ENCODE results near the gene SGSM2.

The SGSM2 gene

GRCh38 chr17:2363851-2364762, 26.8 kb downstream of the SGSM2 start:
- DNase-seq (ENCODE audit: insufficient read length, low spot score) (no peak), FAIRE-seq (no peak)
- TF ChIP-seq POLR2A (IDR thresholded peaks at IDR 0.05; ENCODE audit: low read depth, low read length) = no peak
- no peak for TF ChIP-seq TAF1 (IDR thresholded peaks at IDR 0.05; ENCODE audit: low read depth, low read length)

- TF ChIP-seq POU2F2 (IDR thresholded peaks at IDR 0.05; ENCODE audit: low read depth, low read length) (no peak), PAX5 (IDR thresholded peaks at IDR 0.05; ENCODE audit: insufficient read depth, low read length, severe bottlenecking) (no peak), POLR2A (IDR thresholded peaks at IDR 0.05; ENCODE audit: low read depth, low read length) (no peak), TAF1 (IDR thresholded peaks at IDR 0.05; ENCODE audit: low read depth, low read length) (no peak), POLR2AphosphoS5 (IDR thresholded peaks at IDR 0.05; ENCODE audit: low read depth, low read length) (no peak), SPI1 (IDR thresholded peaks at IDR 0.05; ENCODE audit: low read depth, low read length) (no peak)
- FAIRE-seq = no peak
- DNase-seq (ENCODE audit: insufficient read length, low spot score) = no peak
Observed at GRCh38 chr17:2364763-2365116, 27.4 kb downstream of the SGSM2 start.

- DNase-seq (ENCODE audit: insufficient read length, low spot score) = no peak
- FAIRE-seq = no peak
Observed at GRCh38 chr17:2365132-2365531, 27.8 kb downstream of the SGSM2 start.

GRCh38 chr17:2366747-2367494, 29.6 kb downstream of the SGSM2 start:
- FAIRE-seq = no peak
- TF ChIP-seq PAX5 (IDR thresholded peaks at IDR 0.05; ENCODE audit: insufficient read depth, low read length, severe bottlenecking) (no peak), POLR2AphosphoS5 (IDR thresholded peaks at IDR 0.05; ENCODE audit: low read depth, low read length) (no peak), POLR2A (IDR thresholded peaks at IDR 0.05; ENCODE audit: low read depth, low read length) (no peak), TAF1 (IDR thresholded peaks at IDR 0.05; ENCODE audit: low read depth, low read length) (no peak), POU2F2 (IDR thresholded peaks at IDR 0.05; ENCODE audit: low read depth, low read length) (no peak)
- DNase-seq (ENCODE audit: insufficient read length, low spot score) = no peak

More at GRCh38 chr17:2365132-2365531, 27.8 kb downstream of the SGSM2 start:
- TF ChIP-seq POU2F2 (IDR thresholded peaks at IDR 0.05; ENCODE audit: low read depth, low read length) (no peak), POLR2A (IDR thresholded peaks at IDR 0.05; ENCODE audit: low read depth, low read length) (no peak), POLR2AphosphoS5 (IDR thresholded peaks at IDR 0.05; ENCODE audit: low read depth, low read length) (no peak), TAF1 (IDR thresholded peaks at IDR 0.05; ENCODE audit: low read depth, low read length) (no peak), PAX5 (IDR thresholded peaks at IDR 0.05; ENCODE audit: insufficient read depth, low read length, severe bottlenecking) (no peak), SPI1 (IDR thresholded peaks at IDR 0.05; ENCODE audit: low read depth, low read length) (no peak)

- TF ChIP-seq POU2F2 (IDR thresholded peaks at IDR 0.05; ENCODE audit: low read depth, low read length) (no peak), POLR2A (IDR thresholded peaks at IDR 0.05; ENCODE audit: low read depth, low read length) (no peak), POLR2AphosphoS5 (IDR thresholded peaks at IDR 0.05; ENCODE audit: low read depth, low read length) (no peak), SPI1 (IDR thresholded peaks at IDR 0.05; ENCODE audit: low read depth, low read length) (no peak), PAX5 (IDR thresholded peaks at IDR 0.05; ENCODE audit: insufficient read depth, low read length, severe bottlenecking) (no peak), TAF1 (IDR thresholded peaks at IDR 0.05; ENCODE audit: low read depth, low read length) (no peak)
- DNase-seq (ENCODE audit: insufficient read length, low spot score) = no peak
- FAIRE-seq = no peak
Observed at GRCh38 chr17:2368359-2368758, 31.1 kb downstream of the SGSM2 start.

- FAIRE-seq (no peak), DNase-seq (ENCODE audit: insufficient read length, low spot score) (no peak)
- TF ChIP-seq POLR2A (IDR thresholded peaks at IDR 0.05; ENCODE audit: low read depth, low read length) = no peak
- no peak for TF ChIP-seq POU2F2 (IDR thresholded peaks at IDR 0.05; ENCODE audit: low read depth, low read length)
- TF ChIP-seq SPI1 (IDR thresholded peaks at IDR 0.05; ENCODE audit: low read depth, low read length) = no peak
- no peak for TF ChIP-seq POLR2AphosphoS5 (IDR thresholded peaks at IDR 0.05; ENCODE audit: low read depth, low read length)
- no peak for TF ChIP-seq TAF1 (IDR thresholded peaks at IDR 0.05; ENCODE audit: low read depth, low read length)
- TF ChIP-seq PAX5 (IDR thresholded peaks at IDR 0.05; ENCODE audit: insufficient read depth, low read length, severe bottlenecking) = no peak
Observed at GRCh38 chr17:2369039-2369438, 31.7 kb downstream of the SGSM2 start.

- no peak for TF ChIP-seq POU2F2 (IDR thresholded peaks at IDR 0.05; ENCODE audit: low read depth, low read length)
- FAIRE-seq (no peak), DNase-seq (ENCODE audit: insufficient read length, low spot score) (no peak)
Observed at GRCh38 chr17:2369551-2370210, 32.4 kb downstream of the SGSM2 start.

GRCh38 chr17:2370211-2370589, 32.9 kb downstream of the SGSM2 start:
- no peak for FAIRE-seq
- DNase-seq (ENCODE audit: insufficient read length, low spot score) = no peak
- TF ChIP-seq PAX5 (IDR thresholded peaks at IDR 0.05; ENCODE audit: insufficient read depth, low read length, severe bottlenecking) (no peak), SPI1 (IDR thresholded peaks at IDR 0.05; ENCODE audit: low read depth, low read length) (no peak), POLR2A (IDR thresholded peaks at IDR 0.05; ENCODE audit: low read depth, low read length) (no peak)

GRCh38 chr17:2371183-2372130, 34.2 kb downstream of the SGSM2 start:
- TF ChIP-seq SPI1 (IDR thresholded peaks at IDR 0.05; ENCODE audit: low read depth, low read length) (no peak), POLR2AphosphoS5 (IDR thresholded peaks at IDR 0.05; ENCODE audit: low read depth, low read length) (no peak), TAF1 (IDR thresholded peaks at IDR 0.05; ENCODE audit: low read depth, low read length) (no peak), POU2F2 (IDR thresholded peaks at IDR 0.05; ENCODE audit: low read depth, low read length) (no peak), POLR2A (IDR thresholded peaks at IDR 0.05; ENCODE audit: low read depth, low read length) (no peak), PAX5 (IDR thresholded peaks at IDR 0.05; ENCODE audit: insufficient read depth, low read length, severe bottlenecking) (no peak)
- FAIRE-seq = no peak
- DNase-seq (ENCODE audit: insufficient read length, low spot score) = no peak

All from GM12891 (cell line).